ENCODE data around the gene BANF2.

DNA sequence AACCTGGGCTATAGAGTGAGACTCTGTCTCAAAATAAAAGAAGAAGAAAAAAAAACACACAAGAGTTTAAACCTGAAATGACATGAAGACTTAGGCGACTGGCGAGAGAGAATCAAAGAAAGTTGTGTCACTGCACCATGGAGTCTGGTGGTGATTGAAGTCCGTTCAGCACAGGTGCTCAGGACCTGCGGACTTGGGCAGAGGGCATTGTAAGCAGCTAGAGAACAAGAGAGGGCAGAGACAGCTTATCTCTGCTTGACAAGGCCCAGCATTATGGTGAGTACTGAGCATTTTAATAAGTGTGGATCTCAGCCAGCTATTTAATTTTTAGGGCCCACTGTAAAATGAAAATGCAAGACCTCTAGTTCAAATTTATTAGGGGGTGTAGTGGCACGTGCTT, 31.5 kb downstream of the BANF2 start:
- TF ChIP-seq POLR2A (IDR thresholded peaks at IDR 0.05; ENCODE audit: low read depth): no peak
- TF ChIP-seq, protein P1, sequence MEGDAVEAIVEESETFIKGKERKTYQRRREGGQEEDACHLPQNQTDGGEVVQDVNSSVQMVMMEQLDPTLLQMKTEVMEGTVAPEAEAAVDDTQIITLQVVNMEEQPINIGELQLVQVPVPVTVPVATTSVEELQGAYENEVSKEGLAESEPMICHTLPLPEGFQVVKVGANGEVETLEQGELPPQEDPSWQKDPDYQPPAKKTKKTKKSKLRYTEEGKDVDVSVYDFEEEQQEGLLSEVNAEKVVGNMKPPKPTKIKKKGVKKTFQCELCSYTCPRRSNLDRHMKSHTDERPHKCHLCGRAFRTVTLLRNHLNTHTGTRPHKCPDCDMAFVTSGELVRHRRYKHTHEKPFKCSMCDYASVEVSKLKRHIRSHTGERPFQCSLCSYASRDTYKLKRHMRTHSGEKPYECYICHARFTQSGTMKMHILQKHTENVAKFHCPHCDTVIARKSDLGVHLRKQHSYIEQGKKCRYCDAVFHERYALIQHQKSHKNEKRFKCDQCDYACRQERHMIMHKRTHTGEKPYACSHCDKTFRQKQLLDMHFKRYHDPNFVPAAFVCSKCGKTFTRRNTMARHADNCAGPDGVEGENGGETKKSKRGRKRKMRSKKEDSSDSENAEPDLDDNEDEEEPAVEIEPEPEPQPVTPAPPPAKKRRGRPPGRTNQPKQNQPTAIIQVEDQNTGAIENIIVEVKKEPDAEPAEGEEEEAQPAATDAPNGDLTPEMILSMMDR (IDR thresholded peaks at IDR 0.05): no peak
